Measurements from ENCODE around the gene ZNF385B.

DNA sequence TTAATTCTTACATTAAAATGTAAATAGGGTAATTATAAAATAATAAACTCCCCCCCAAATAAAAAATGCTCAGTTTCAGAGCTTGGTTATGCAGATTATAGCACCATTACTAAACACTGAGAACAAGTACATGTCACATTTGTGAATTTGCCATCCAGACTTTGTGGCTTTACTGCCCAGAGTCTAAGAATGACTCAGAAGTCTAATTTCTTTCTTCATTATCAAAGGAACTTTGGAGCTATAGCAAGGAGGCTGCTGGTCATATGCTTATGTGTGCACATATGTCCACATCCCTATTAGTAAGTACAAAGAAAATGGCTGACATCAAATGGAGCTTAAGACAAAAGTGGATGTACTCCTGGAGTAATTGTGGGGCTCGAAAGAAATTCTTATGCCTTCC, 348.2 kb downstream of the ZNF385B start:
- TF ChIP-seq GATA2 (IDR thresholded peaks at IDR 0.05; ENCODE audit: low read depth, low read length), result no peak
- TF ChIP-seq GATA3 (IDR thresholded peaks at IDR 0.05; ENCODE audit: low read depth, low read length), result no peak
